Ishikawa (cell line): ENCODE data around the gene AP1G1.

Experiments
- CEBPB ChIP-seq: IDR thresholded peaks from 2 replicates; pipeline ENCODE4 v1.6.1; 2012
- CREB1 ChIP-seq: IDR thresholded peaks from 2 replicates; pipeline ENCODE4 v1.6.1; 2012; ENCODE audit warnings: low read depth
- EGR1 ChIP-seq: IDR thresholded peaks from 2 replicates; pipeline ENCODE4 v1.6.1; 2012
- EP300 ChIP-seq: IDR thresholded peaks from 2 replicates; pipeline ENCODE4 v1.6.1; 2012; ENCODE audit warnings: borderline replicate concordance
- FOXM1 ChIP-seq: IDR thresholded peaks from 2 replicates; pipeline ENCODE4 v1.6.1; 2012; ENCODE audit warnings: low read depth, borderline replicate concordance
- NFIC ChIP-seq: IDR thresholded peaks from 2 replicates; pipeline ENCODE4 v1.6.1; 2012
- RAD21 ChIP-seq: IDR thresholded peaks from 2 replicates; pipeline ENCODE4 v1.6.1; 2012; ENCODE audit warnings: low read depth
- REST ChIP-seq: IDR thresholded peaks from 2 replicates; pipeline ENCODE4 v1.6.1; 2012; ENCODE audit warnings: low read depth, mild to moderate bottlenecking
- TAF1 ChIP-seq: IDR thresholded peaks from 2 replicates; pipeline ENCODE4 v1.6.1; 2012; ENCODE audit warnings: low read depth, mild to moderate bottlenecking
- TCF12 ChIP-seq: IDR thresholded peaks from 2 replicates; pipeline ENCODE4 v1.6.1; 2012; ENCODE audit warnings: low read depth
- TEAD4 ChIP-seq: IDR thresholded peaks from 2 replicates; pipeline ENCODE4 v1.6.1; 2012
- YY1 ChIP-seq: IDR thresholded peaks from 2 replicates; pipeline ENCODE4 v1.6.1; 2012; ENCODE audit warnings: low read depth
- ZBTB7A ChIP-seq: IDR thresholded peaks from 2 replicates; pipeline ENCODE4 v1.6.1; 2012; ENCODE audit warnings: low read depth
- TF ChIP-seq, protein P1 (sequence below): IDR thresholded peaks from 2 replicates; pipeline ENCODE4 v1.6.1; 2012
- TF ChIP-seq, protein P2 (sequence below): IDR thresholded peaks from 2 replicates; pipeline ENCODE4 v1.6.1; 2012

The AP1G1 gene

DNA sequence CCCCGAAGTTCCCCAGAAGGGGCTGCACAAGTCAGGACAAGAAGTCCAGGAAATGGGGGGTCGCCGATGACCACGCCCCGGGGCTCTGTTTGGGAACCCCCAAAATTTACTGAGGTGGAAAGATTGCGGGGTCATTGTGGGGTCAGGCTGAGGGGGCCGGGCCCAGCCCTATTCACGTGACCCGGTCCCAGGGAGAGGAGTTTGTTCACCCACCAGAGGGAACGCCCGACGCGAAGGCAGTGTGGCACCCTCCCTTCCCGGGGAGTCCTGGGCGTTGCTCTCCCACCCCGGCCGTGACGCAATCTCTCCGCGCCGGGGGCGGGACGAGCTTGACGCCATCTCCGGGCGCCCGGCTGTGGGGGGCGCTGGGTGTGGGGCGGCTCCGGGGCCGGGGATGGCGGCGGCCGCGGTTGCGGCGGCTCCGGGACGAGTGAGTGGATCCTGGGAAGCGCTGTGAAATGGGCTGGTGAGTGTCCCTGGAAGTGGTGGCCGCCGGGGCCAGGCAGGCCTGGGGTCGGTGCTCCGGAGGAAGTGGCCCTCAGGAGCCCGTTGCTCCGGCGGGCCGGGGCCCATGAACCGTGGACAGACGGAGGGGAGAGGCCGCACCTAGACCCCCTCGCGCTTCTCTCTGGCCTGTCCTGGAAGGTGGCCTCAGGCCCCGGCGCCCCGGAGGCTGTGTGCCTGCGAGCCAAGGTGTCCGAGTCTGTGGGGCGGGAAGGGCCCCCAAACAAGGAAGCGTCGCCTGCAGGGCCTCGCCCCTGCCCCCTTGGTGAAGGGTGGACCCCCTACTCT, 37.2 kb upstream of the AP1G1 start, which contains the start of gene ATXN1L:
Gene ATXN1L (plus strand): TSS at position 338 of the 792 bp plus-strand sequence. CDS start 3,765 bp downstream, outside the sequence.
- TF ChIP-seq ZBTB7A (peak; percentile 83), RAD21 (no peak), REST (no peak), TCF12 (peak; percentile 72; the same call in 1 of the 2 replicates), NFIC (no peak), TAF1 (peak; percentile 79), FOXM1 (no peak), CREB1 (peak; percentile 99), EGR1 (no peak), TEAD4 (no peak), YY1 (peak; percentile 71), EP300 (no peak), CEBPB (peak; percentile 64; the same call in 1 of the 2 replicates)
- TF ChIP-seq, protein P1, sequence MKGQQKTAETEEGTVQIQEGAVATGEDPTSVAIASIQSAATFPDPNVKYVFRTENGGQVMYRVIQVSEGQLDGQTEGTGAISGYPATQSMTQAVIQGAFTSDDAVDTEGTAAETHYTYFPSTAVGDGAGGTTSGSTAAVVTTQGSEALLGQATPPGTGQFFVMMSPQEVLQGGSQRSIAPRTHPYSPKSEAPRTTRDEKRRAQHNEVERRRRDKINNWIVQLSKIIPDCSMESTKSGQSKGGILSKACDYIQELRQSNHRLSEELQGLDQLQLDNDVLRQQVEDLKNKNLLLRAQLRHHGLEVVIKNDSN = peak; percentile 84
- TF ChIP-seq, protein P2, sequence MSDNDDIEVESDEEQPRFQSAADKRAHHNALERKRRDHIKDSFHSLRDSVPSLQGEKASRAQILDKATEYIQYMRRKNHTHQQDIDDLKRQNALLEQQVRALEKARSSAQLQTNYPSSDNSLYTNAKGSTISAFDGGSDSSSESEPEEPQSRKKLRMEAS = peak; percentile 63; the same call in 1 of the 2 replicates

- TF ChIP-seq, protein P2 = no peak
- TF ChIP-seq ZBTB7A (no peak), TEAD4 (no peak), EGR1 (no peak), CEBPB (no peak), RAD21 (no peak), FOXM1 (no peak), EP300 (no peak), TAF1 (no peak), REST (no peak), TCF12 (no peak), YY1 (no peak), NFIC (no peak), CREB1 (no peak)
- TF ChIP-seq, protein P1 = no peak
These were observed 34.9 kb upstream of the AP1G1 start for GRCh38 chr16:71843572-71843971.

- TF ChIP-seq, protein P2 = no peak
- no peak for TF ChIP-seq FOXM1
- TF ChIP-seq YY1 = no peak
- TF ChIP-seq NFIC = no peak
These were observed 31.4 kb upstream of the AP1G1 start for GRCh38 chr16:71840052-71840451.

DNA sequence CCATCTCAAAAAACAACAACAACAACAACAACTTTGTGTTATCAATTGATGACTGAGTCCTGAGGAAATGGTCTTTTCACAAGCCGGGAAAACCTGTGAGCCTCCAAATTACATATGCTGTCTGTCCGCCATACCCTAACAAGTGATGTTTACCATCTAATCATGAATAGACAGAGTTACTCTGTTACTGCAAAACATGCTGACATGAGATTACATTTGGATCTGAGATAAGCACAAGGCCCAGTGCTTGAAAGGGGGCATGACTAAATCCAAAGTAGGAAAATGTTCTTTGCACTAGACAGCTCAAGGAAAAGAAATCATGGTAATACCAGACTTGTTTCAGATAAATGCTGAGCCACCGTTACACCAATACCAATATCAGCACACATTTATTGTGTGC, 28.5 kb upstream of the AP1G1 start:
- no peak for TF ChIP-seq EP300
- TF ChIP-seq, protein P1 = no peak
- no peak for TF ChIP-seq CREB1
- no peak for TF ChIP-seq TEAD4
- TF ChIP-seq EGR1 = no peak
- TF ChIP-seq CEBPB = no peak
- TF ChIP-seq ZBTB7A = no peak
- no peak for TF ChIP-seq NFIC
- TF ChIP-seq, protein P2 = no peak
- no peak for TF ChIP-seq FOXM1

DNA sequence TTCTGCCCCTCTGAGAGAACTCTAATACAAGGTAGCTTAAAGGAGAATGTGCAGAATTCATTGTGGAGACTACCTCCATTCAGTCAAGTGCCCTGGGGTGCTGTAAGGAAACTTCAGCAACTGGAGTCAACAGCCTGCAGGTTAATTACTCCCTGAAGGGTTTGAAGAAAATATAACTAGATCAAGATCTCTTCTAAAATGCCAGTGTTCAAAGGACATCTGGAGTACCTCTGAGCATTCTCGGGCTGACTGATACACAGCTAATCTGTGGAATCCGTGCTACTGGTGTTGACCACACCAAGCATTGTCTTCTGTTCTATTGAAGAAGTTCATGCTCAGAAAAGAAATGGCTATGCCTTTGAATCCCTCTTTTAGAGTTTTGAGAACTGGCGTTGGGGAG, 25.7 kb upstream of the AP1G1 start:
- TF ChIP-seq TEAD4 (no peak), EGR1 (no peak), EP300 (no peak), YY1 (no peak), RAD21 (no peak), CEBPB (no peak)
